Mesendoderm (in vitro differentiated cells): ENCODE results near the gene TGFBR2.

Source experiments
- DNase-seq: peaks from one replicate; pipeline ENCODE4 v3.0.0; 2013
- H2AK5ac ChIP-seq: 2 replicates; pipeline ENCODE4 v1.6.1; 2013; ENCODE audit warnings: low read length, inconsistent platforms
- H2BK120ac ChIP-seq: 2 replicates; pipeline ENCODE4 v1.6.1; 2013; ENCODE audit warnings: low read depth, mild to moderate bottlenecking, low read length, moderate library complexity, mixed read lengths
- H2BK15ac ChIP-seq: replicated peaks from 2 replicates; pipeline ENCODE4 v1.6.1; 2013; ENCODE audit warnings: low read depth, mild to moderate bottlenecking, moderate library complexity
- H2BK5ac ChIP-seq: 2 replicates; pipeline ENCODE4 v1.6.1; 2013; ENCODE audit warnings: low read length, inconsistent platforms
- H3K18ac ChIP-seq: 2 replicates; pipeline ENCODE4 v1.6.1; 2013; ENCODE audit warnings: mild to moderate bottlenecking, low read length, mixed read lengths
- H3K23ac ChIP-seq: one replicate; pipeline ENCODE4 v1.6.1; 2013; ENCODE audit warnings: low read length
- H3K27ac ChIP-seq: 2 replicates; pipeline ENCODE4 v1.5.1; 2013; ENCODE audit warnings: low read depth, mild to moderate bottlenecking, inconsistent platforms, low read length, moderate library complexity
- H3K27me3 ChIP-seq: 2 replicates; pipeline ENCODE4 v1.6.1; 2013; ENCODE audit warnings: low read length, control low read depth, mild to moderate bottlenecking, inconsistent platforms; ENCODE audit not compliant: insufficient read depth, poor library complexity
- H3K36me3 ChIP-seq: 2 replicates; pipeline ENCODE4 v1.6.1; 2013; ENCODE audit warnings: low read length, inconsistent platforms; ENCODE audit not compliant: control insufficient read depth, insufficient read depth
- H3K4ac ChIP-seq: one replicate; pipeline ENCODE4 v1.6.1; 2013; ENCODE audit warnings: low read depth, mild to moderate bottlenecking, low read length, moderate library complexity
- H3K4me1 ChIP-seq: 2 replicates; pipeline ENCODE4 v1.6.1; 2013; ENCODE audit warnings: low read depth, low read length, inconsistent platforms; ENCODE audit not compliant: control insufficient read depth
- H3K4me2 ChIP-seq: 2 replicates; pipeline ENCODE4 v1.6.1; 2013; ENCODE audit warnings: low read length
- H3K4me3 ChIP-seq: 2 replicates; pipeline ENCODE4 v1.5.1; 2013; ENCODE audit warnings: mild to moderate bottlenecking, low read length
- H3K56ac ChIP-seq: one replicate; pipeline ENCODE4 v1.6.1; 2013; ENCODE audit warnings: low read length
- H3K79me1 ChIP-seq: 2 replicates; pipeline ENCODE4 v1.6.1; 2013; ENCODE audit warnings: low read length, inconsistent platforms
- H3K79me2 ChIP-seq: 2 replicates; pipeline ENCODE4 v1.6.1; 2013; ENCODE audit warnings: mild to moderate bottlenecking, low read length; ENCODE audit not compliant: control insufficient read depth, insufficient read depth
- H3K9ac ChIP-seq: 2 replicates; pipeline ENCODE4 v1.6.1; 2013; ENCODE audit warnings: low read length, inconsistent platforms
- H4K5ac ChIP-seq: one replicate; pipeline ENCODE4 v1.6.1; 2013; ENCODE audit warnings: low read length
- H4K8ac ChIP-seq: one replicate; pipeline ENCODE4 v1.6.1; 2013; ENCODE audit warnings: low read depth, mild to moderate bottlenecking, control low read depth, low read length, moderate library complexity
- WGBS: extraction: QIAGEN DNeasy Blood & Tissue Kit; methylation state at CpG from one replicate; pipeline ENCODE4 v1.1.7; 2013; ENCODE audit warnings: low lambda C conversion rate, missing lambda C conversion rate; ENCODE audit not compliant: insufficient coverage; ENCODE audit errors: extremely low coverage; 5-methylcytosine and 5-hydroxymethylcytosine counted together

TGFBR2 gene

GRCh38 chr3:30710017-30710416 lies 103.6 kb downstream of the TGFBR2 start:
- Histone ChIP-seq H2BK15ac (no peak overlapping the region), H3K27me3 (no peaks in the 10 kb centered on the region), H4K8ac (no peak overlapping the region), H3K4me2 (no peak overlapping the region), H2BK120ac (no peak overlapping the region), H3K9ac (no peak overlapping the region), H3K36me3 (no peaks in the 10 kb centered on the region), H3K23ac (no peak overlapping the region), H3K56ac (no peak overlapping the region), H3K4me1 (no peaks in the 10 kb centered on the region), H2BK5ac (no peak overlapping the region), H3K79me1 (no peaks in the 10 kb centered on the region), H2AK5ac (no peak overlapping the region), H3K4ac (no peak overlapping the region), H4K5ac (no peak overlapping the region), H3K79me2 (no peaks in the 10 kb centered on the region), H3K4me3 (no peak overlapping the region), H3K27ac (no peak overlapping the region), H3K18ac (no peak overlapping the region)
- WGBS, result no CpG with 5 or more reads among the region's 7 CpGs
- DNase-seq, result no peak

GRCh38 chr3:30711151-30711550 lies 104.8 kb downstream of the TGFBR2 start:
- no peak overlapping the region for H3K4me2 ChIP-seq
- no peaks in the 10 kb centered on the region for H3K79me1 ChIP-seq
- H3K27ac ChIP-seq, result no peak overlapping the region
- H2BK15ac ChIP-seq, result no peak overlapping the region
- no peak overlapping the region for H2BK120ac ChIP-seq
- H4K5ac ChIP-seq, result no peak overlapping the region
- no peaks in the 10 kb centered on the region for H3K4me1 ChIP-seq
- no peaks in the 10 kb centered on the region for H3K27me3 ChIP-seq
- no peak overlapping the region for H3K9ac ChIP-seq
- no peak overlapping the region for H3K23ac ChIP-seq
- H3K4me3 ChIP-seq, result no peak overlapping the region
- H3K18ac ChIP-seq, result no peak overlapping the region
- DNase-seq, result no peak
- no peak overlapping the region for H2AK5ac ChIP-seq
- no peak overlapping the region for H3K56ac ChIP-seq
- no peaks in the 10 kb centered on the region for H3K36me3 ChIP-seq
- H3K79me2 ChIP-seq, result no peaks in the 10 kb centered on the region
- no peak overlapping the region for H2BK5ac ChIP-seq
- H4K8ac ChIP-seq, result no peak overlapping the region
- no peak overlapping the region for H3K4ac ChIP-seq

- Histone ChIP-seq H4K5ac (no peak overlapping the region), H3K9ac (no peak overlapping the region)
- no CpG with 5 or more reads among the region's 2 CpGs for WGBS
Measured at GRCh38 chr3:30711867-30712266, 105.5 kb downstream of the TGFBR2 start.

GRCh38 chr3:30712991-30713390 lies 106.6 kb downstream of the TGFBR2 start:
- no peak overlapping the region for H2AK5ac ChIP-seq
- H3K27me3 ChIP-seq, result no peaks in the 10 kb centered on the region
- H2BK5ac ChIP-seq, result no peak overlapping the region
- no peak overlapping the region for H2BK15ac ChIP-seq
- DNase-seq, result no peak
- H3K4me1 ChIP-seq, result no peaks in the 10 kb centered on the region
- H3K79me1 ChIP-seq, result no peaks in the 10 kb centered on the region
- no peak overlapping the region for H3K4me2 ChIP-seq
- no peaks in the 10 kb centered on the region for H3K36me3 ChIP-seq
- H3K27ac ChIP-seq, result no peak overlapping the region
- no peak overlapping the region for H3K9ac ChIP-seq
- no CpG with 5 or more reads among the region's 4 CpGs for WGBS
- no peak overlapping the region for H3K56ac ChIP-seq
- H2BK120ac ChIP-seq, result no peak overlapping the region
- H3K4me3 ChIP-seq, result no peak overlapping the region
- H3K79me2 ChIP-seq, result no peaks in the 10 kb centered on the region
- no peak overlapping the region for H3K18ac ChIP-seq
- no peak overlapping the region for H4K8ac ChIP-seq
- no peak overlapping the region for H4K5ac ChIP-seq
- no peak overlapping the region for H3K23ac ChIP-seq
- H3K4ac ChIP-seq, result no peak overlapping the region

More at GRCh38 chr3:30711867-30712266, 105.5 kb downstream of the TGFBR2 start:
- no peak overlapping the region for H3K27ac ChIP-seq
- no peaks in the 10 kb centered on the region for H3K79me2 ChIP-seq
- H2BK5ac ChIP-seq, result no peak overlapping the region
- no peak overlapping the region for H3K18ac ChIP-seq
- no peaks in the 10 kb centered on the region for H3K36me3 ChIP-seq
- H4K8ac ChIP-seq, result no peak overlapping the region
- H2BK120ac ChIP-seq, result no peak overlapping the region
- H2BK15ac ChIP-seq, result no peak overlapping the region
- H3K23ac ChIP-seq, result no peak overlapping the region
- H3K4me2 ChIP-seq, result no peak overlapping the region
- no peak for DNase-seq
- H3K4me3 ChIP-seq, result no peak overlapping the region
- H2AK5ac ChIP-seq, result no peak overlapping the region
- H3K79me1 ChIP-seq, result no peaks in the 10 kb centered on the region
- H3K4ac ChIP-seq, result no peak overlapping the region
- no peaks in the 10 kb centered on the region for H3K27me3 ChIP-seq
- no peak overlapping the region for H3K56ac ChIP-seq
- H3K4me1 ChIP-seq, result no peaks in the 10 kb centered on the region

- Histone ChIP-seq H3K23ac (no peak overlapping the region), H3K27ac (no peak overlapping the region), H4K5ac (no peak overlapping the region), H3K4me3 (no peak overlapping the region), H2BK5ac (no peak overlapping the region), H3K79me1 (no peaks in the 10 kb centered on the region), H3K27me3 (no peaks in the 10 kb centered on the region), H4K8ac (no peak overlapping the region), H3K4ac (no peak overlapping the region), H3K9ac (no peak overlapping the region), H2BK120ac (no peak overlapping the region), H2BK15ac (no peak overlapping the region), H3K18ac (no peak overlapping the region), H3K79me2 (no peaks in the 10 kb centered on the region), H3K4me2 (no peak overlapping the region), H3K4me1 (no peaks in the 10 kb centered on the region), H2AK5ac (no peak overlapping the region), H3K36me3 (no peaks in the 10 kb centered on the region), H3K56ac (no peak overlapping the region)
- DNase-seq, result no peak
- no CpG with 5 or more reads among the region's 3 CpGs for WGBS
Measured at GRCh38 chr3:30713885-30714503, 107.6 kb downstream of the TGFBR2 start.

- H3K36me3 ChIP-seq, result no peaks in the 10 kb centered on the region
- H3K27me3 ChIP-seq, result no peaks in the 10 kb centered on the region
- no peak overlapping the region for H2AK5ac ChIP-seq
- no peak overlapping the region for H3K4ac ChIP-seq
- H3K79me1 ChIP-seq, result no peaks in the 10 kb centered on the region
- H4K8ac ChIP-seq, result no peak overlapping the region
- no peak overlapping the region for H3K4me2 ChIP-seq
- H3K27ac ChIP-seq, result no peak overlapping the region
- H2BK5ac ChIP-seq, result no peak overlapping the region
- H3K23ac ChIP-seq, result no peak overlapping the region
- H3K9ac ChIP-seq, result no peak overlapping the region
- no peak overlapping the region for H4K5ac ChIP-seq
- H3K4me1 ChIP-seq, result peaks cover 1% of the 10 kb centered on the region
- no peak overlapping the region for H2BK120ac ChIP-seq
- no peak overlapping the region for H2BK15ac ChIP-seq
- no peak for DNase-seq
- no peaks in the 10 kb centered on the region for H3K79me2 ChIP-seq
- WGBS, result no CpG with 5 or more reads among the region's 3 CpGs
- H3K56ac ChIP-seq, result no peak overlapping the region
- no peak overlapping the region for H3K18ac ChIP-seq
- no peak overlapping the region for H3K4me3 ChIP-seq
Measured at GRCh38 chr3:30719536-30719935, 113.1 kb downstream of the TGFBR2 start.
